BE2C (cell line): ENCODE measurements around the gene HLCS.

Experiments
- DNase-seq: peaks from one replicate; pipeline ENCODE4 v3.0.0-alpha.2; 2020
- H3K27me3 ChIP-seq: fragments of 250-450 bp; sonication (Bioruptor Pico); 2 replicates; pipeline ENCODE4 v1.5.1; 2020; ENCODE audit warnings: mild to moderate bottlenecking
- H3K36me3 ChIP-seq: fragments of 250-450 bp; sonication (Bioruptor Pico); 2 replicates; pipeline ENCODE4 v1.5.1; 2020; ENCODE audit warnings: mild to moderate bottlenecking
- H3K4me1 ChIP-seq: fragments of 250-450 bp; sonication (Bioruptor Pico); 2 replicates; pipeline ENCODE4 v1.5.1; 2020
- H3K4me3 ChIP-seq: 2 replicates; pipeline ENCODE4 v1.5.1; 2011; ENCODE audit warnings: low read depth, low read length
- H3K9me3 ChIP-seq: fragments of 250-450 bp; sonication (Bioruptor Pico); 2 replicates; pipeline ENCODE4 v1.5.1; 2020
- TF ChIP-seq, protein P1 (sequence below): IDR thresholded peaks from 2 replicates; pipeline ENCODE4 v1.5.1; 2012; ENCODE audit warnings: mild to moderate bottlenecking, low read depth, low read length

HLCS gene

DNA sequence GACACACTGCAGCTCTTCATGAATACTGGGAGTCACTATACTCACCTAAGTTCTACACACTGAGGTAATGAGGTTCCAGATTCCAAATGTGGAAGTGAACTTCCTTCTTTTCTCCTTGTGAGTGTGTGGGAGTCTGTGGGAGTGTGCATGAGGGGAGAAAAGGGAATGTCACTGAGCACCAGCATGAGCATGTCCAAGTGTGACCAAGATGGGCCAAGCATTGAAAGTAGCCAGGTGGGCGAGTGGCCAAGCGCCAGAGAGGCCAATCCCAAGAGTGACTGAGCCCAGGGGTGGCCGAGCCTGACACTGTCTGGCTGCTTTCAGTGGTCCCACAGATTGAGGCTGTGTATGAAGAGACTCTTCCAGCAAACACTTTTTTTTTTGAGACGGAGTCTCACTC, 132.3 kb downstream of the HLCS start:
- TF ChIP-seq, protein P1, sequence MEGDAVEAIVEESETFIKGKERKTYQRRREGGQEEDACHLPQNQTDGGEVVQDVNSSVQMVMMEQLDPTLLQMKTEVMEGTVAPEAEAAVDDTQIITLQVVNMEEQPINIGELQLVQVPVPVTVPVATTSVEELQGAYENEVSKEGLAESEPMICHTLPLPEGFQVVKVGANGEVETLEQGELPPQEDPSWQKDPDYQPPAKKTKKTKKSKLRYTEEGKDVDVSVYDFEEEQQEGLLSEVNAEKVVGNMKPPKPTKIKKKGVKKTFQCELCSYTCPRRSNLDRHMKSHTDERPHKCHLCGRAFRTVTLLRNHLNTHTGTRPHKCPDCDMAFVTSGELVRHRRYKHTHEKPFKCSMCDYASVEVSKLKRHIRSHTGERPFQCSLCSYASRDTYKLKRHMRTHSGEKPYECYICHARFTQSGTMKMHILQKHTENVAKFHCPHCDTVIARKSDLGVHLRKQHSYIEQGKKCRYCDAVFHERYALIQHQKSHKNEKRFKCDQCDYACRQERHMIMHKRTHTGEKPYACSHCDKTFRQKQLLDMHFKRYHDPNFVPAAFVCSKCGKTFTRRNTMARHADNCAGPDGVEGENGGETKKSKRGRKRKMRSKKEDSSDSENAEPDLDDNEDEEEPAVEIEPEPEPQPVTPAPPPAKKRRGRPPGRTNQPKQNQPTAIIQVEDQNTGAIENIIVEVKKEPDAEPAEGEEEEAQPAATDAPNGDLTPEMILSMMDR, result no peak
- Histone ChIP-seq H3K4me1 (no peaks in the 10 kb centered on the region), H3K4me3 (no peak overlapping the region), H3K27me3 (no peaks in the 10 kb centered on the region), H3K9me3 (no peaks in the 10 kb centered on the region), H3K36me3 (no peaks in the 10 kb centered on the region)
- no peak for DNase-seq

DNA sequence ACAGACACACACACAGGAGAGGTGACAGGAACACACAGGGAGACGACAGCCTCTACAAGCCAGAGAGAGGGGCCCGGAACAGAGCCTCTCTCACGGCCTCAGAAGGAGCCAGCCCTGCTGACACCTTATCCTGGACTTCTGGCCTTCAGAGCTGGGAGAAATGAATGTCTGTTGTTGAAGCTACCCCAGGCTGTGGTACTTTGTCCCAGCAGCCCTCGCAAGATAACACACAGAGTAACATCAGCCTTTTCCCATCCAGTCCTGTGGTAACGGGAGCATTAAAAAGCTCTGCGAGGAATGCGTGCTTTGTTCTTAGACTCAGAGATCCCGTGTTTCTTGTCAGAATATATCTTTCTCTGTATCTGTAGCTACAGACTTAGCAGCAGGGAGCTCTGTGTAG, 136.4 kb downstream of the HLCS start:
- H3K27me3 ChIP-seq, result no peaks in the 10 kb centered on the region
- no peaks in the 10 kb centered on the region for H3K36me3 ChIP-seq
- TF ChIP-seq, protein P1, result no peak
- H3K4me1 ChIP-seq, result no peaks in the 10 kb centered on the region
- H3K9me3 ChIP-seq, result no peaks in the 10 kb centered on the region
- no peak for DNase-seq
- H3K4me3 ChIP-seq, result no peak overlapping the region

DNA sequence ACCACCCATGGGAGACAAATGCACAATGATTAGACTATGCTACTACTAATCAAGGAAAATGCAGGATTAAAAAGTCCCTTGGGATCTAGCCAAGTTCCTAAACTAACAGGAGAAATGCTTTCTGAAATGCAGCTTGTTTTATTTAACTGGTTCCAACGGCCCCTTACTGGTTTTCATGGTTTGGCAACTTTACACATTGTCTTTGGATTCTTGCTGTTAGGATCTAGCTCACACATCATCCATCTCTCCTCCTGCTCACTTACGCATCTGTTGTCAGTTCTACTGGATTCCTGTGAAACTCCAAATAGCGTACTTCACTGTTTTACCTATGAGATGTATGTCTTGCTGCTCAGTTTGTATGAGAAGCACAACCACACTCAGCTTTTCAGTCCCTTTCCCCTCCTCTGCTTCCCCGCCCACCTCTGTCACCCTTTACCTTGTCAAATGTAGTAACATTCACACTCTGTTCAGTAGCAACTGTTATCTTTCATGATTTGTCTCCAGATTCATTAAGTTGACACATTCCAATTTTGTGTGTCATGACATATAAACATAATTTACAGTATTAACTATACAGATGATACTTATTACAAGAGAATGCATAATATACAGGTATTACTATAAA, 137.5 kb downstream of the HLCS start:
- TF ChIP-seq, protein P1, result no peak

DNA sequence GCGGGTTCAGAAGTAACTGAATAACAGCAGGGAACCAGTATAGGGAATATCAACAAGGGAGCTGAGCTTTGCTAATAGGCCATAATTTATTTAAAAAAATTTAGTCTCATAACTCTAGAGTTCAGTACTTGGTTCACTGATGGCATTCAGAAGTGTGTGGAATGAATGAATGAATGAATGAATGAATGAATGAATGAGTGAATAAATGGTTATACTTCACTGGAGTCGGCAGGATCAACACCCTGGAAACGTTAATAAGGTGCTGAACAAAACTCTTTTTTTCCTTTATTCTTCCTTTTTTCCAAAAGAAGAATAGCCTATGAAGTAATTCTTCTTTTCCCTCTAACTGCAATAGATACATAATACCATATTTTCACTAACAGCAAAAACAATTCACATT, 138.3 kb downstream of the HLCS start:
- Histone ChIP-seq H3K4me1 (no peaks in the 10 kb centered on the region), H3K4me3 (no peak overlapping the region), H3K9me3 (no peaks in the 10 kb centered on the region), H3K27me3 (no peaks in the 10 kb centered on the region), H3K36me3 (no peaks in the 10 kb centered on the region)
- TF ChIP-seq, protein P1, result no peak
- DNase-seq, result no peak

More for the DNA sequence above, 137.5 kb downstream of the HLCS start:
- no peak for DNase-seq
- H3K4me1 ChIP-seq, result no peaks in the 10 kb centered on the region
- no peaks in the 10 kb centered on the region for H3K36me3 ChIP-seq
- H3K27me3 ChIP-seq, result no peaks in the 10 kb centered on the region
- H3K9me3 ChIP-seq, result no peaks in the 10 kb centered on the region
- no peak overlapping the region for H3K4me3 ChIP-seq

DNA sequence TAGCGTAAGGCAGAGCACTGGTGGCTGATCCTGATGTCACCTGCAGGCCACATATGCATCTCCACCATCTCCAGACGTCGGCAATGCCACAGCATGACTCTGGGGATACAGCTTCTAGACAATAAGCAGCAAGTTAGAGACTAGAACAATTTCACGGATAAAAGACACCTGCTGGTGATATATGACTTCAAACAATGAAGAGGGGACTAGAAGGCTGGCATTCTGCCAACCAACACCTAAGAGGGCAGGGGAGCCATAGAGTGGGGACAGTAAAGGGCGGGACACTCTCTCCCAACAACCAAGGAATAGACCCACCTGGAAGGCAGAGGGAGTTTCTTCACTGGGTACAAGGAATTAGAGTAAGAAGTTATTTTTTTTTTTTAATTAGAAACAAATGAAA, 140.8 kb downstream of the HLCS start:
- TF ChIP-seq, protein P1, result no peak
- no peaks in the 10 kb centered on the region for H3K36me3 ChIP-seq
- H3K9me3 ChIP-seq, result no peaks in the 10 kb centered on the region
- no peaks in the 10 kb centered on the region; the same call in 1 of the 2 replicates for H3K4me1 ChIP-seq
- H3K4me3 ChIP-seq, result no peak overlapping the region
- H3K27me3 ChIP-seq, result no peaks in the 10 kb centered on the region
- DNase-seq, result no peak

DNA sequence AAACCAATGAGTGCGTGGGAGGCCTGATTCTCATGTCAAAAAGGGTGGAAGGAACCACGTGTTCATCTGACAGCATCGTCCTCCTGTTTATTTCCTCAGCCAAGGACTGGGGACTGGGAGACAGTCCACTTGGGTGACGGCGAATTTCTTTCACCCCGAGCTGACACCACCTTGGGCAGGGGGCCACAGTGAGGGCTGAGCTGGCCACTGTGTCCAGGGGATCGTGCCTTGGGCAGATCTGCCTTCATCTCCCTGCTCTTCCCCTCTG, 145.5 kb downstream of the HLCS start:
- H3K4me3 ChIP-seq, result no peak overlapping the region
- H3K9me3 ChIP-seq, result no peaks in the 10 kb centered on the region
- H3K4me1 ChIP-seq, result no peaks in the 10 kb centered on the region; the same call in 1 of the 2 replicates
- TF ChIP-seq, protein P1, result no peak
- no peak for DNase-seq
- no peaks in the 10 kb centered on the region for H3K27me3 ChIP-seq
- H3K36me3 ChIP-seq, result no peaks in the 10 kb centered on the region
